Measurements from ENCODE around the gene TXK.

TXK gene

DNA sequence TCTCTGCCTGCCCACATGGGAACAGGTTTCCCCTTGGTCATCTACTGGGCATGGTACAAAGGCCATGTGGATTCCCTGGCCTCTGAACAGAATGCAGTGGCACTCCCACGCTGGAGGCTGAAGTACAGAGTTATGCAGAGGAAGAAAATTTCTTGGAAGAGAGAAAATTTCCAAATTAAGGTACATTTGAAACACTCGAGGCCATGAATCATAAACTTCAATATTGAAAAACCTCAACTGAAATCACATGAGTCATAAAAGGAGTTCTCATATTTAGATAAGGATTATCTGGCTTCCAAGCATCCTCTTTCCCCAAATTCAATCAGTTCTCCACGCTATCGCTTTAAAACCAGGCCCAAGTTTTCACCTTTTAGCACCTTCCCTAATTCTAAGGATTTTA lies 28.1 kb upstream of the TXK start:
- DNase-seq (ENCODE audit: low read depth): peak; percentile 65
- H3K4me1 ChIP-seq (ENCODE audit: control insufficient read depth, insufficient read depth, low read length): peaks cover 4% of the 10 kb centered on the region
- H3K9ac ChIP-seq (ENCODE audit: low read length): no peak overlapping the region
- no peaks in the 10 kb centered on the region for H3K27me3 ChIP-seq (replicated peaks; ENCODE audit: control insufficient read depth, insufficient read depth, low read length)
- no peak overlapping the region for H3K4me3 ChIP-seq (ENCODE audit: low read length)
- H3K36me3 ChIP-seq (ENCODE audit: control insufficient read depth, insufficient read depth, low read length, severe bottlenecking): no peaks in the 10 kb centered on the region
- H3K9me3 ChIP-seq (ENCODE audit: control insufficient read depth, low read length): no peaks in the 10 kb centered on the region

DNA sequence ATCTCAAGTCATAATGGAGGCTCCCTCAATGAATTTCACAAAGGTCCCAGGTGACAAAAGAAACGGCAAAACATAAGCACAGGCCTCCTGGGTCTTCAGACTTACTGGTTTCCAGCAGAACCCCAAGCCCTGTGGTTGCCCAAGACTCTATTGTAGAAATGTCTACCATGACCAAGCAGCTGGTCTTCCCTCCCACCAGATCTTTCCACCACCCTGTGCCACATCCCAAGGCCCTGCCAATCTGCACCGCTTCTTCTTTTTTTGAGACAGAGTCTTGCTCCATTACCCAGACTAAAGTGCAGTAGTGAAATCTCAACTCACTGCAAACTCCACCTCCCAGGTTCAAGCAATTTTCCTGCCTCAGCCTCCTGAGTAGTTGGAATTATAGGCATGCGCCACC lies 23.2 kb upstream of the TXK start:
- DNase-seq (ENCODE audit: low read depth): no peak
- Histone ChIP-seq H3K36me3 (ENCODE audit: control insufficient read depth, insufficient read depth, low read length, severe bottlenecking) (no peaks in the 10 kb centered on the region), H3K27me3 (replicated peaks; ENCODE audit: control insufficient read depth, insufficient read depth, low read length) (no peaks in the 10 kb centered on the region), H3K4me3 (ENCODE audit: low read length) (no peak overlapping the region), H3K4me1 (ENCODE audit: control insufficient read depth, insufficient read depth, low read length) (peaks cover 4% of the 10 kb centered on the region), H3K9me3 (ENCODE audit: control insufficient read depth, low read length) (peaks cover 10% of the 10 kb centered on the region), H3K9ac (ENCODE audit: low read length) (no peak overlapping the region)

DNA sequence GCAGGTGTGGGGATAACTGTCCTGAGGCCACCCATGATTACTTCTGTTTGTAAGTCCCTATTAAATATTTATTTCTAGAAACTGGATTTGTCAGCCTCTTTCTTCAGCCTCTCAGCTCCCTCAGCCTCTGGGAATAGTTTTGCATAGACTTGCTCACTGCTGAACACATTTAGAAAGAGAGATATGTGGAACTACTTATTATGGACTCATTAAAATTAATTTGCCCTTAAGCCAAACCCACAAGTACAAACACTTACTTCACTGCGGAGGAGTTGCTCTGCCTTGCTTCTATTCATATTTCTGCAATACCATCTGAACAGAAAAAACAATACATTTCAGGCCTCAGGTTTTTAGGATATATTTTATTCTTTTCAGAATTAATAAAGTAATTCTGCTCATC lies 22.4 kb upstream of the TXK start:
- no peak overlapping the region for H3K9ac ChIP-seq (ENCODE audit: low read length)
- H3K27me3 ChIP-seq (replicated peaks; ENCODE audit: control insufficient read depth, insufficient read depth, low read length): no peaks in the 10 kb centered on the region
- no peaks in the 10 kb centered on the region for H3K36me3 ChIP-seq (ENCODE audit: control insufficient read depth, insufficient read depth, low read length, severe bottlenecking)
- peaks cover 10% of the 10 kb centered on the region for H3K9me3 ChIP-seq (ENCODE audit: control insufficient read depth, low read length)
- H3K4me3 ChIP-seq (ENCODE audit: low read length): no peak overlapping the region
- H3K4me1 ChIP-seq (ENCODE audit: control insufficient read depth, insufficient read depth, low read length): no peaks in the 10 kb centered on the region
- DNase-seq (ENCODE audit: low read depth): no peak

DNA sequence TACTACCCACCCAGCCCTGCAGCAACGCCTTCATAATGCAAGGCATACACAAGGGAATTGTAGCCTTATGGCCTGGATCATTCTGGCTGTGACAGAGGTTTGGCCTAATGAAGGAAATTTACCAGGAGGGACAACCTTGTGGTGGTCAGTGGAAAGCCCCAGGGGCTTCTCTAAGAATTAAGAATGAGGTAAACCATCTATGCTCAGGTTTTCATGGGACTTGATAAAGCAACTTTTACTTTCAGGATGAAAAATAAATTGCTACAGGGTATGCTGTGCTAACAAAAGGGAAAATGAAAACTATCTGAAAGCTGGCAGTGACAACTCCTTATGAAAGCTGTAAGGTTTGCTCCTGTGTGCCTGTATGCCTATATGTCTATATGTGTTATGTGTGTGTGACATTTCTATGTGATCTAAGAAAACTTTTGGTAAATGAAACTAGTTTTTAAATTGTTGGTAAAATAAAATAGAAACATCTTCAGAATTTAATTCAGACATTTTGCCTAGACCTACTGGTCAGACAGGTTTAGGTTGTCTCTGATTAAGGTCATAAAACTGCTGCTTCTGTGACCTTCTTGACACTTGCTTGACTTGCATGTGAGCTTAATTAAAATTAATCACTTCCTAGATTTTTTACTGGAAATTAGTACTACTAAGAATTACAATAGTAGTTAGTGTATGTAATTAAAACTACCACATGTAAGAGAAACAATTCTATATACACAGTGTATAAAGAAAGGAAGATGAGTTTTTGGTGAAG lies 19.9 kb upstream of the TXK start:
- Histone ChIP-seq H3K4me1 (ENCODE audit: control insufficient read depth, insufficient read depth, low read length) (peaks cover 10% of the 10 kb centered on the region), H3K36me3 (ENCODE audit: control insufficient read depth, insufficient read depth, low read length, severe bottlenecking) (no peaks in the 10 kb centered on the region), H3K4me3 (ENCODE audit: low read length) (no peak overlapping the region), H3K9ac (ENCODE audit: low read length) (no peak overlapping the region), H3K9me3 (ENCODE audit: control insufficient read depth, low read length) (peaks cover 10% of the 10 kb centered on the region), H3K27me3 (replicated peaks; ENCODE audit: control insufficient read depth, insufficient read depth, low read length) (no peaks in the 10 kb centered on the region)
- DNase-seq (ENCODE audit: low read depth): no peak

DNA sequence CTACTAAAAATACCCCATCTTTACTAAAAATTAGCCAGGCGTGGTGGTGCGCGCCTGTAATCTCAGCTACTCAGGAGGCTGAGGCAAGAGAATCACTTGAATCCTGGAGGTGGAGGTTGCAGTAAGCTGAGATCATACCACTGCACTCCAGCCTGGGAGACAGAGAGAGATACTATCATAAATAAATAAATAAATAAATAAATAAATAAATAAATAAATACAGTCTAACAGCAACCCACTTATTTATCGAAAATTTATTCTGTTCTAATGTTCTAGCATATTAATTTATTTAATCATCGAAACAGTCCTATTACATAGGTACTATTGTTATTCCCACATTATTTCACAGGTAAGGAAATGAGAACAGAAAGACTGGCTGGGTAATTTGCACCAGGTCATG lies 18.2 kb upstream of the TXK start:
- Histone ChIP-seq H3K4me3 (ENCODE audit: low read length) (no peak overlapping the region), H3K9ac (ENCODE audit: low read length) (no peak overlapping the region), H3K9me3 (ENCODE audit: control insufficient read depth, low read length) (peaks cover 10% of the 10 kb centered on the region), H3K4me1 (ENCODE audit: control insufficient read depth, insufficient read depth, low read length) (peaks cover 10% of the 10 kb centered on the region), H3K27me3 (replicated peaks; ENCODE audit: control insufficient read depth, insufficient read depth, low read length) (no peaks in the 10 kb centered on the region), H3K36me3 (ENCODE audit: control insufficient read depth, insufficient read depth, low read length, severe bottlenecking) (no peaks in the 10 kb centered on the region)
- DNase-seq (ENCODE audit: low read depth): no peak

DNA sequence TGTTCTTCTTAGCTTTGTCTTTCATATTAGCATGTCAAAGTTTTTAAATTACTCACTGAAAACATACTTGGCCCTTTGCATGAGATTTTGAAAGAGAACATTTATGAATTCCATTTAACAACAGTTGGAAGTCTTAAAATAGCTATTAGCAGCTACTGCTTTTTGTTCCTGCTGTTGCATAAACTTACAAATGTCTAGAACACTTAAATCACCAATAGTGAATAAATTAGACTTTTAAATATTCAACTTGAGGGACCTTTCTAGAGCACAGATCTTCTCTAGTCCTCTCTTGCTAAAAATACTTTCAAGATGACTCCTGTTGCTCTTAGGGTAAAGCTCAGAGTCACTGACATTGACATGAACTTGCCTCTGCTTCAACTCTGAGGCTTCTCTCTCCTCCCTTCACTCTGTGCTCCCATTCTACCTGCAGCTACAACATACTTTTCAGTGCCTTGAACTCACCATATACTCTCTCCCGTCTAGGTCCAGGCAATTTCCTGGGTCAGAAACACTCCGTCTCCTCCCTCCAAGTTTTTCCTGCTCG lies 15.8 kb upstream of the TXK start:
- Histone ChIP-seq H3K9ac (ENCODE audit: low read length) (no peak overlapping the region), H3K4me3 (ENCODE audit: low read length) (peak overlapping the region; percentile 0), H3K27me3 (replicated peaks; ENCODE audit: control insufficient read depth, insufficient read depth, low read length) (no peaks in the 10 kb centered on the region), H3K9me3 (ENCODE audit: control insufficient read depth, low read length) (peaks cover 5% of the 10 kb centered on the region), H3K36me3 (ENCODE audit: control insufficient read depth, insufficient read depth, low read length, severe bottlenecking) (no peaks in the 10 kb centered on the region), H3K4me1 (ENCODE audit: control insufficient read depth, insufficient read depth, low read length) (peaks cover 10% of the 10 kb centered on the region)
- DNase-seq (ENCODE audit: low read depth): peak; percentile 30

DNA sequence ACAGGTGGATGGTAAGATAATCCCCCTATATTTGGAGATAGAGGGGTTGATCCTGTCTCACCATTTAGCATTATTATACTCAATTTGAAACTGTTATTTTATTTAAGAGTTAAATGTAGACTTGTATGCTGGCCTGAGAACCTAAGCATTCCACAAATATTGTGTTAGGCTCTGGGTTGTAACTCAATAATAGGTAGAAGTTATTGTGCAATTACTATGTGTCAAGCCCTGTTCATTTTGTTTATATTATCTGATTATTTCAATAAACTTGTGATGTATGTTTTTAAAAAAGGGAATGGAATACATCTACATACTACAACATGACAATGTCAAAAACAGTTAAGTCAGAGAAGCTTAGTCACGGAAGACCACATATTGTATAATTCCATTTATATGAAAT lies 13.6 kb upstream of the TXK start:
- Histone ChIP-seq H3K4me3 (ENCODE audit: low read length) (no peak overlapping the region), H3K9ac (ENCODE audit: low read length) (no peak overlapping the region), H3K27me3 (replicated peaks; ENCODE audit: control insufficient read depth, insufficient read depth, low read length) (no peaks in the 10 kb centered on the region), H3K36me3 (ENCODE audit: control insufficient read depth, insufficient read depth, low read length, severe bottlenecking) (no peaks in the 10 kb centered on the region), H3K4me1 (ENCODE audit: control insufficient read depth, insufficient read depth, low read length) (peaks cover 10% of the 10 kb centered on the region), H3K9me3 (ENCODE audit: control insufficient read depth, low read length) (no peaks in the 10 kb centered on the region)
- no peak for DNase-seq (ENCODE audit: low read depth)

DNA sequence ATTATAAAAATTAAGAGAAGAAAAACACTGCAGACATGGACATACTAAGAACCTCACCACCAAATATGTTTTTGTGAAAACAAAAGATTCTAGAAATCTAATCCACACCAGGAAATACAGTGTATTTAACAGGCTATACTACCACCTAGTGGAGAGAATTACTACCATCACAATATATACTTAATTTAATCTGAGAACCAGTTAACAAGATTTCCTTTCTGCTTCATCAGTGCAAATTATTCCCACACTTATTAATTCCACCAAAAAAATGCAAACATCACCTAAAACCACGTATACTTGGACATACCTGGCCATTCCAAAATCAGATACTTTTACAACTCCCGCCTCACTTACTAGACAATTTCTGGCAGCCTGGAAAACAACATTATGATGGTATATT lies 7.0 kb upstream of the TXK start:
- no peaks in the 10 kb centered on the region for H3K36me3 ChIP-seq (ENCODE audit: control insufficient read depth, insufficient read depth, low read length, severe bottlenecking)
- H3K4me1 ChIP-seq (ENCODE audit: control insufficient read depth, insufficient read depth, low read length): no peaks in the 10 kb centered on the region
- peak; percentile 86 for DNase-seq (ENCODE audit: low read depth)
- H3K4me3 ChIP-seq (ENCODE audit: low read length): no peak overlapping the region
- no peak overlapping the region for H3K9ac ChIP-seq (ENCODE audit: low read length)
- no peaks in the 10 kb centered on the region for H3K27me3 ChIP-seq (replicated peaks; ENCODE audit: control insufficient read depth, insufficient read depth, low read length)
- no peaks in the 10 kb centered on the region for H3K9me3 ChIP-seq (ENCODE audit: control insufficient read depth, low read length)

DNA sequence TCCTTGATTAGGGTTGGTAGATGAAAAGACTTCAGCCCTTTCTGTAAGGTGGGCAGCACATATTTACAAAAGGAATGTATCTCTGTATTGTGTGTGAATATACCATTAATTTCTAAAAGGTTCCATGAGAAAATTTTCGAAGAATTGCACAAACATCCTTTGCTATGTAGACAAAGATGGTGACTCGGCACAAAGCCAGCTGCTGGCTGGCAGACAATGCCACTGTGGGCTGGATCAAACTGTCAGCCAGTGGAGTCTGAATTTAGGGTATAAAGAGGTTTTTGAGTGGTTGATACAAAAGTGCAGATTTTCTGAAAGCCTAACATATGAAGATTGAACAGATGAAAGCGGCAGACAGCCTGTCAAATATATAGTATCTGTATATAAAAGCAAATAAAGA lies 5.6 kb upstream of the TXK start:
- no peak overlapping the region for H3K9ac ChIP-seq (ENCODE audit: low read length)
- H3K4me1 ChIP-seq (ENCODE audit: control insufficient read depth, insufficient read depth, low read length): no peaks in the 10 kb centered on the region
- H3K9me3 ChIP-seq (ENCODE audit: control insufficient read depth, low read length): no peaks in the 10 kb centered on the region
- peak; percentile 79 for DNase-seq (ENCODE audit: low read depth)
- H3K36me3 ChIP-seq (ENCODE audit: control insufficient read depth, insufficient read depth, low read length, severe bottlenecking): no peaks in the 10 kb centered on the region
- H3K4me3 ChIP-seq (ENCODE audit: low read length): no peak overlapping the region
- H3K27me3 ChIP-seq (replicated peaks; ENCODE audit: control insufficient read depth, insufficient read depth, low read length): no peaks in the 10 kb centered on the region

DNA sequence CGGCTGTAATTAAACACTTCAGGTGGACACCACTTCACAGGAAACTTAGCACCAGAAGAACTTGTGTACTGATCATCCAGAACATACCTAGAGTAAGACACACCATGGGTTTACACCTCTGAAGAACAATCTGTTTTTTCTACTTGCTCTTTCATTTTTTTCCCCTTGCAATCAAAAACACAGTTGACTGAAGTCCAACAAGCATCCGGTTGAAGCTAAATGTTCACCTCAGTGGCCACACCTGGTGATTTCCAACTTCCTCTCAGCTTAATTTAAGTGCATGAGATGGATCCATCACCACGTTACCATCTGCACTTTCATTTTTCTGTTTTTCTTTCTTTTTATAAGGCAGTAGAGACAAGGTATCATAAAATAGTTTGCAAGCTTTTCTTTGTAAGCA lies 4.9 kb upstream of the TXK start:
- H3K4me1 ChIP-seq (ENCODE audit: control insufficient read depth, insufficient read depth, low read length): peaks cover 3% of the 10 kb centered on the region
- no peaks in the 10 kb centered on the region for H3K27me3 ChIP-seq (replicated peaks; ENCODE audit: control insufficient read depth, insufficient read depth, low read length)
- no peak for DNase-seq (ENCODE audit: low read depth)
- H3K9ac ChIP-seq (ENCODE audit: low read length): no peak overlapping the region
- no peaks in the 10 kb centered on the region for H3K9me3 ChIP-seq (ENCODE audit: control insufficient read depth, low read length)
- H3K36me3 ChIP-seq (ENCODE audit: control insufficient read depth, insufficient read depth, low read length, severe bottlenecking): no peaks in the 10 kb centered on the region
- H3K4me3 ChIP-seq (ENCODE audit: low read length): no peak overlapping the region

DNA sequence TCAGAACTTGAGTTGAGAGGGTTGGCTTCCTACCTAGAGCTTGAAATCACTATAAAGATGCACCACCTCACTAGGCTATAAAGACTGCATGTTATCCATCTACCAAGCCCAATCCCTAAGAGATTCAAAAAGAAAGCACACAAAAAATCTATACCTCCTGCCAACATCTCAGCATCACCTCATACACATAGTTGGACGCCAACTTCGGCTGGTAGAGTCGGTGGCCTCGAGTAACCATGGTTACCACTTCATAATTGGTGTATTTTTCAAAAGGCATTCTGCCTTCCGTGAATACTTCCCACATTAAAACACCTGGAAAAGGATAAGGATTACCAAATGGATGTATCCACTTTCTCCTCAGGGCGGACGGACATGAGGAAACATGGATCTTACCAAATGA lies 4.5 kb upstream of the TXK start:
- DNase-seq (ENCODE audit: low read depth): no peak

DNA sequence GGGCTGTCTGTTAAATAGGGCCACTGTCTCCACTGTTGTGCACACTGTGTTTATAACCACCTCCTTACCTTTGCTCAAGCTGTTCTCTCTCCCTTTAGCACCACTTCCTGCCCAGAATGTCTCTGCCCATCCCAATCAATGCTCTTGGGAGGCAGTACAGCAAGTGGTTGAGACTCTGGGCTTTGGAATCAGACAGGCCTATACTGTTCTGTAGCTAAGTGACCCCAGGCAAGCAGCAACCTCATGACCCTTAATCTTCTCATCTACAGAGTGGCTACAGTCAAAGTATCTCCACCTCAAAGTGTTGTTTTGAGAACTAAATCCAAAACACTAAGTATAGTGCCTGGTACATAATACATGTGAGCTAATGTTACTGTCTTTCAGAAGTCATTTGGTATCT lies 3.8 kb upstream of the TXK start:
- DNase-seq (ENCODE audit: low read depth): no peak
- Histone ChIP-seq H3K9me3 (ENCODE audit: control insufficient read depth, low read length) (no peaks in the 10 kb centered on the region), H3K27me3 (replicated peaks; ENCODE audit: control insufficient read depth, insufficient read depth, low read length) (no peaks in the 10 kb centered on the region), H3K9ac (ENCODE audit: low read length) (no peak overlapping the region), H3K4me3 (ENCODE audit: low read length) (no peak overlapping the region), H3K4me1 (ENCODE audit: control insufficient read depth, insufficient read depth, low read length) (peaks cover 4% of the 10 kb centered on the region), H3K36me3 (ENCODE audit: control insufficient read depth, insufficient read depth, low read length, severe bottlenecking) (no peaks in the 10 kb centered on the region)

More for the DNA sequence above, 4.5 kb upstream of the TXK start:
- Histone ChIP-seq H3K4me3 (ENCODE audit: low read length) (no peak overlapping the region), H3K27me3 (replicated peaks; ENCODE audit: control insufficient read depth, insufficient read depth, low read length) (no peaks in the 10 kb centered on the region), H3K36me3 (ENCODE audit: control insufficient read depth, insufficient read depth, low read length, severe bottlenecking) (no peaks in the 10 kb centered on the region), H3K4me1 (ENCODE audit: control insufficient read depth, insufficient read depth, low read length) (peaks cover 4% of the 10 kb centered on the region), H3K9ac (ENCODE audit: low read length) (no peak overlapping the region), H3K9me3 (ENCODE audit: control insufficient read depth, low read length) (no peaks in the 10 kb centered on the region)
